Placental pericyte (primary cell): Measurements from ENCODE around the gene ZSCAN22. TPM values are rescaled to one million over a fixed set of nuclear protein-coding genes. Genes with fewer than 3 reads are reported as not detected.
A peak's percentile ranks its signal among the peaks of the same experiment; 100 is the strongest.

ENCODE experiments used
- small RNA-seq: library from RNA; depleted of rRNA; stranded (forward); fragments of <200 nt; gene quantifications from one replicate; pipeline ENCODE3, GENCODE V24; 2012; ENCODE audit warnings: low replicate concordance
- total RNA-seq: library from RNA; depleted of rRNA; stranded (reverse); fragments of >200 nt; gene quantifications from 2 replicates; pipeline ENCODE4 v1.2.3, GENCODE V29; 2012

The ZSCAN22 gene
- total RNA-seq, result 3.3 and 5.4 TPM in 2 replicates

DNA sequence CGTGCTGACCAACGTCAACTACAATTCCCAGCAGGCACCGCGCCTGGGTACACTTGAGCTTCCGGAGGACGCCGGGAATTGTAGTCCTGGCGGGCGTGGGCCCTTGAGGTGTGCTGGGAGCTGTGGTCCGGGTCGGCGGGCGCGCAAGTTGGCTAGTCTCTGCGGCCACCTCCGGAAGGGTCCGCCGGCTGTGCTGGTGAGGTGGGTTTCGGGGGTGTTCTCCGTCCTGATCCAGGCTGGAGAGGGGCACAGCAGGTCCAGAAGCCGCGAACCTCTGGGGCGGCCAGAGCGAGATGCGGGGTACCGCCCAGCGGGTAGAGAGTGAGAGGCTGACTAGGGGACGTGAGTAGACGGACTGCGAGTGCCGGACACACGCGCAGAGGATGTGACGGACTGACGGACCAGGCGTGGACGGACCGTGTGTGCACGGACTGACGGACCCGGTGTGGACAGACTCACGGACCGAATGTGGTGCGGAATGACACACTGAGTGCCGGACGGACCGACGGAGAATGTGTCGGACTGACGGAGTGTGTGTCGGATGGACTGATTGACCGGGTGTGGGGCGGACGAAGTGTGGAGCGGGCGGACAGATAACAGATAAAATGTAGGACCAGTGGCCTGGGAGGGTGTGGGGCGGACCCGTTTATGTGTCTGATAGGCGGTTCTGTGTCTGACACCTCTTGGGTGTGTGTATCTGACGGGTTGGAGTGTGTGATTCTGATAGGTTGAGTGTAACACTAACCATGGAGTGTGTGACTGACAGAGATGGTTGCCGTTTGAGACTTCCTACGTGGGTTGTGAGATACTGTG, at the start of gene ZSCAN22:
TSS of gene ZSCAN22 (plus strand) at position 81 of the 813 bp plus-strand sequence. CDS start 7,809 bp downstream, outside the sequence.

DNA sequence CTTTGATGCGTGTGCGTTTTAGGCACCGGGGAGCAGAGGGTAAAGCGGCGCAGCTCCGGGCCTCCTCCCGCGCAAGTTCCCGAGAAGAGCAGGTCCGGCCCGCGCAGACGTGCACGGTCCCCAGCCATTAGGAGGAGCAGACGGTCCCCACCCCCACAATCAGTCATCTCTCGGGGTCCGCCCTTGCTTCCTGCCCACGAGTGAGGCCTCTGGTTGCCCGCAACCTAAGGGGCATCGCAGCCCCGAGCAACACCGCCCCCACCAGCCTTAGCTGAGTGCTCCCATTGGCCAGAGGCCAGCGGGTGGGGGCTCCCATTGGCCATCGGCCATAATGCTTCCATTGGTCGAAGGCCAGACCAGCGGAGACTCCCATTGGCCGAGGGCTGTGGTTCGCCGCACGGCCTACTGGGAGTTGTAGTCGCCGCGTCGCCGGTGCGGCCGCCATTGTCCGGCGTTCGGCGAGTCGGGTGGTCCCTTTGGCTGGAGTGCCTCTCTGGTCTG, 48.2 kb upstream of the ZSCAN22 start, which contains the start of gene ZNF8:
TSS of gene ZNF8 (plus strand) at position 415 of the 501 bp plus-strand sequence. CDS start 127 bp downstream, outside the sequence.

DNA sequence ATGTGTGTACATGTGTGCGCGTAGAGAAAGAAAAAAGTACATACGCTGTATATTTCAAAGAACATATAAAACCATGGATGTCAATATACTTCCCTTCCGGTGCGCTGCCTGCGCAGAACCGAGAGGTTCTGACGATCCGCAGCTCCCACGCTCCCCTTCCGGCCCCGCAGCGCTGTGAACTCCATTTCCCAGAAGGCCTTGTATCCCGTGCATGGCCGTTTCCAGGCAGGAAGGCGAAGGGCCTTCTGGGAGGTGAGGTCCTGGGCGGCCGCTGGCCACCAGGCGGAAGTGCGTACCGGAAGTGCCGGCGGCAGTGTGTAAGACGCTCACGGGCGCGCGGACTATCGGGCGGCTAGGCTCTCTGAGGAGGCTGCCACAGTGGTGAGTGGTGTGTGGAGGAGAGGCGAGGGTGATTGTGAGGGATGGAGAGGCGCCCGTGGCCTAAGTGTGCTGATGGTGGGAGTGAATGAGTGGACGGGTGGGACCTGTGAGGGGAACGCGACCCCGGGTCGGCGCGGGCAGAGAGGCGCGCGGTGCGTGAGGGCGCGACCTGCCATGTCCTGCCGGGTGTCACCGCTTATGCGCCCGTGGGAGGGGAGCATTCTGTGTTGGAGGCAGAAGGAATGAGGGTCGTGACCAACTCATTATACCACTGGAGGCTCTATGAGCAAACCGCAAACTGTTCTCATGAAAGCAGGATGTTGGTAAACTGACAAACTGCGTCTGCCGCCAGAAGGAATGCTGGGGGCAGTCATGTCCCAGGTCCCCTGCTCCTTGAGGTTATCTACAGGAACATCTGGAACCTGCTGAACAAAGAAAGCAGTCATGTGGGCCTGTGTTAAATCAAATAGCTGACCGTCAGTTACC, 21.5 kb upstream of the ZSCAN22 start, which contains the start of gene ERVK3-1:
TSS of gene ERVK3-1 (plus strand) at position 313 of the 867 bp plus-strand sequence. CDS start 6,792 bp downstream, outside the sequence.

DNA sequence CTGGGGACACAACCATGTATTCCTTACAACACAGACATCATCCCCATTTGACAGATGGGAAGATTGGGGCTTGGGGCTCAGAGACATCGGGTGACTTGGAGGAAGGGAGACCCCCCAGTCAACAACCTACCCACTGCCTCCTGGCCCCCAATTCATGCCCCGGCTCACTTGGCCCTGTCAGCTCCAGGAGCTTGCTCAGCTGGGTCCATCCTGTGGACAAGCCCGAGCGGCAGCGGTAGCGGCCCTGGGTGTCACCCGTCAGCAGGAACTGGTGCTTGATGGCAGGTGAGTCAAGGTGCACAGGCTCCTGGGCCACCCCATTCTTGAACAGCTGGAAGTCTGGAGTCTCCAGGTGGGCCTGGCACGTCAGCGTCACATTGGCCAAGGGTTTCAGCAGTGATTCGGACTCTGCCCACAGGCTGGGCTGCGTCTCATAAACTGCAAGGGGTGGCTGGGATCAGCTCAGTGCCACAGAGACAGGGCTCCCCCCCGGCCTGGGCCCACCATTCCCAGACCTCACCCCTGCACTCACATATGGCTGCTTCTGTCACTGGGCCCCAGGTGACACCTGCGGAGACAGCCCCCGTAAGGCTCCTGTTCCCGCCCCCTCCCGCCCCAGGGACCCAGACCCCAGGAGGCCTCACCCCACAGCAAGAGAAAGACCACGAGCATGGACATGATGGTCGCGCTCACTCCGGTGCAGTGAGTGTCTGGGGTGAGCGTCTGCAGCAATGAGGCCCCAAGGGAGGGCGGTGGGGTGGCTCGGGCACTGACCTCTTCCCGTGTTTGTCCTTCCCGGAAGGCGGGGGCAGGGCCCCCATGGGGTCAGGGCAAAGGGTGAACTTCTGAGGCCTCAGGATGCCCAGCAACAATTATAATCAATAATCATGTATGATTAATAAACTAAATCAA, 26.2 kb downstream of the ZSCAN22 start, which contains the start of gene A1BG:
TSS of gene A1BG (minus strand) at position 733 of the 912 bp plus-strand sequence. CDS start at position 678, 55 bp downstream.

DNA sequence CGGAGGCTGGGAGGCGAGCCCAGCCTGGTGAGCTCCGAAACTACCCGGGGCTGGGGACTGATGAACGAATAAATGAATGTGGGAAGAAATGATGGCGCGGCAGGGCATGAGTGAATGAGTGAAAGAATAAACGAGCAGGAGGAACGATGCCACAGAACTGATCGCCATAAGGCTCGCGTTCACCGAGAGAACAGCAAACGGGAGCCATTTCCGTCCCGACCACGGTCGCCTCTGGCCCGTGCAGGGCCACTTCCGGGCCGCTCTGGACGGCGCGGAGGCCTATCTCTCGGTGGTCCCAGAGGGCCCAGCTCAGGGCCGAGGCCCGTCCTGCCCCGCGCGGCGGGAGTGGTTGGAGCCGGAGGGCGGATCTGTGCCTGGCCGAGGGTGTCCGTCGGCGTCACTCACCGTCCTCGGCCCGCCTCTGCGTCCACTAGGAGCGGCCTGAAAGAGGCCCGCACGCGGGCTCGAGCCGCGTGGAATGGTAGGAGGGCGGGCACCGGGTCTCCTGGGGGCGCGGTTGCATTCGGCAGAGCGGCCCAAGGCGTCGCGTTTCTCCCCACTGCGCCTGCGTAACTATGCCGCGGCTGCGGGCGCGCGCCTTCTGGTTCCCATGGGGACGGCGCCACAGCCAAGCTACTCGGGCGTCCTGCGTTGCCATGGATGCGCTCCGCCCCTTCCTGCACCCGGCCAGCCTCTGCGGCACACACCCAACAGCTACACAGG, 35.6 kb downstream of the ZSCAN22 start, which contains the start of gene ZNF497:
TSS of gene ZNF497 (minus strand) at position 480 of the 723 bp plus-strand sequence. CDS start 5,116 bp downstream, outside the sequence.

DNA sequence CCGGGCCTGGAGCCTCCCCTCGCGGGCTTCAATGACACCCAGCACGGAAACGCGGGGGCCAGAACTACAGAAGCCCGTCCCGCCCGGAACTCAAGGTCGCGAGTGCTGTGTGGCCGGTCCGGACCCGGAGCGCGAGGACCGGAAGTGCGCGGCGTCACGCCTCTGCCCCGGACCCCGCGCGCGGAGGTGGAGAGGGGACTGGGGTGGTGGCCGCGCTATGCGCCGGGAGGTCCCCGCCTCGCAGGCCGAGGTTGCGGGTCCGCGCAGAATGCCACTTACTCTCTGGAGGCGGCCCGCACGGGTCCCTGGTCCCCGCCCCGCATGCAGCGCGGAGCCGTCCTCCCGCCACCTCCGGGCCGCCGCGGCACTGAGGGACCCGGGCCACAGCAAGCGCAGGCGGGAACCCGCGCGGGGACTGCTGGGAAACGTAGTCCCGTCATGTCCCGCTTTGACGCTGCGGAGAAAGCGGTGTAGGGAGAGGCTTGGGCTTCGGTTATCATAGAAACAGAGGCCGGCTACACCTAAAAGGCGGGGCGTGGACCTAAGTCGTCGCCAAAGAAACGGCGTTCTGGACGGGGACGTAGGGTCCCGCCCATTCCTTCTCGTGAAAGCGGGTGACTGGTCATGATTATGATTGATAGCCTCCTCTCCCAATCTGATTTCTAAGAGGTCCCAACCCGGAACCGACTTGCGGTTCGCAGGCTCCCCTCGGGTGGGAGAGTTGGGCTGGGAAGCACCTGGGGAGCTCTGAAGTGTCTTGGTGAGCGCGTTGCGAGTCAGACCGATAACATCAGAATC, 54.1 kb downstream of the ZSCAN22 start, which contains the start of gene ZNF837:
TSS of gene ZNF837 (minus strand) at position 369 of the 798 bp plus-strand sequence. CDS start 11,698 bp downstream, outside the sequence.

DNA sequence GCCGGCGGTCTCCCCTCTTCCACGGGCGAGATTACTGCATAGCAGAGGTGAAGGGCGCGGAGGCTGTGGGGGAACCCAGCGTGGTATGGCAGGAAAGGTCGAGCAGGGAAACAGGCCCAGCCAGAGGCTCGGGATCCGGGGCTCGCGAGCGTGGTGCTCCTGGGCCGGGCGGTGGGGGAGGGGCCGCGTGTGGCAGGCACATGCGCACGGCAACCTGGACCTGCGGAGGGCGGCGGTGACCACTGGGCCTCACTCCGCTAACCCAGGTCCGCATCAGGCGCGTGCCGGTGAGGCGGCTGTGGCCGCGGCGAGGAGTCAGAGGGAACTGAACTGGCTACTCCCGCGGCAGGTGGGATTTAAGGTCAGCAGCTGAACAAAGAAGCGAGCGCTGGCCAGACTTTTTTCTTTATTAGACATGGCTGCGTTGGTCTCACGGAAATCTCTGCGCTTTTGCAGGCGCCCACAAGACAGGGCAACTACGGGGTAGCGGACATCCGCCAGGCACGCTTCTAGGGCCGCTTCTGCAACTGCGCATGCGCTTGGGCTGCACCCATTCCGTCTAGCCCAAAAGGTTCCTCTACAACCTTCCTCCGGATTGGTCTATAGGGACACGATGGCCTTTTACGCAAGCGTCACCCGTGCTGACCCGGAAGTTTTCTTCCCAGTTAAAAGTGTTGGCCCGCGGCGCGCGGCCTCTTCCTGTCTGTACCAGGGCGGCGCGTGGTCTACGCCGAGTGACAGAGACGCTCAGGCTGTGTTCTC, 60.0 kb downstream of the ZSCAN22 start, which contains the start of gene RPS5:
TSS of gene RPS5 (plus strand) at position 694 of the 762 bp plus-strand sequence. CDS start 869 bp downstream, outside the sequence.

Small RNA genes within 50 kb of the gene (small RNA-seq; reads per million reads assigned to genes)
- 0.10 reads per million for gene MIR4754
- gene MIR6806, result not detected
- gene RNA5SP473, result 0.46 reads per million, percentile 15 among the genes with 10 or more reads in this experiment

Other genes with a start within 250 kb of the ZSCAN22 start
- 19.3 and 29.3 TPM in 2 replicates for gene ZSCAN18, start 228.8 kb upstream of the ZSCAN22 start, total RNA-seq
- 11.4 and 12.6 TPM in 2 replicates for gene ZNF329, start 176.2 kb upstream of the ZSCAN22 start, total RNA-seq
- 20.8 and 22.8 TPM in 2 replicates for gene ZNF274, start 143.9 kb upstream of the ZSCAN22 start, total RNA-seq
- gene ZNF544, start 98.1 kb upstream of the ZSCAN22 start, total RNA-seq, result 35.5 and 45.0 TPM in 2 replicates
- gene ZNF8, start 48.0 kb upstream of the ZSCAN22 start, total RNA-seq, result 4.2 and 7.6 TPM in 2 replicates
- gene ERVK3-1, start 21.6 kb upstream of the ZSCAN22 start, total RNA-seq, result 40.5 and 45.0 TPM in 2 replicates
- gene A1BG, start 26.5 kb downstream of the ZSCAN22 start, total RNA-seq, result 3.3 and 8.8 TPM in 2 replicates
- gene ZNF497, start 35.8 kb downstream of the ZSCAN22 start, total RNA-seq, result 0.57 and 1.3 TPM in 2 replicates
- gene ZNF837, start 54.0 kb downstream of the ZSCAN22 start, total RNA-seq, result 1.8 and 2.4 TPM in 2 replicates
- gene RPS5, start 60.3 kb downstream of the ZSCAN22 start, total RNA-seq, result 1,396 and 1,689 TPM in 2 replicates
- 0.22 and 0.43 TPM in 2 replicates for gene RNF225, start 68.7 kb downstream of the ZSCAN22 start, total RNA-seq
- gene ZNF584, start 81.7 kb downstream of the ZSCAN22 start, total RNA-seq, result 22.0 and 23.2 TPM in 2 replicates
- 8.1 and 9.7 TPM in 2 replicates for gene ZNF132, start 113.2 kb downstream of the ZSCAN22 start, total RNA-seq
- gene ZNF324B, start 124.6 kb downstream of the ZSCAN22 start, total RNA-seq, result 8.5 and 13.5 TPM in 2 replicates
- 20.8 and 24.3 TPM in 2 replicates for gene ZNF324, start 140.1 kb downstream of the ZSCAN22 start, total RNA-seq
- gene ZNF446, start 149.4 kb downstream of the ZSCAN22 start, total RNA-seq, result 9.3 and 16.9 TPM in 2 replicates
- 1.3 and 1.6 TPM in 2 replicates for gene SLC27A5, start 185.0 kb downstream of the ZSCAN22 start, total RNA-seq
- 7.2 and 11.6 TPM in 2 replicates for gene ZBTB45, start 192.8 kb downstream of the ZSCAN22 start, total RNA-seq
- 357 and 368 TPM in 2 replicates for gene TRIM28, start 217.1 kb downstream of the ZSCAN22 start, total RNA-seq
- gene CHMP2A, start 228.1 kb downstream of the ZSCAN22 start, total RNA-seq, result 71.4 and 178 TPM in 2 replicates
- 70.5 and 92.5 TPM in 2 replicates for gene UBE2M, start 231.6 kb downstream of the ZSCAN22 start, total RNA-seq
- gene MZF1, start 246.3 kb downstream of the ZSCAN22 start, total RNA-seq, result 20.8 and 21.9 TPM in 2 replicates